HG02588 (cell line): ENCODE measurements around the gene ELMOD1.

Experiments used
- ATAC-seq: cut with Tn5 transposase; IDR thresholded peaks from one replicate; pipeline ENCODE4 v1.9.1; 2021; ENCODE audit warnings: mild to moderate bottlenecking, moderate library complexity; ENCODE audit not compliant: unreplicated experiment

Gene ELMOD1

GRCh38 chr11:107713009-107713408 lies 122.1 kb downstream of the ELMOD1 start:
- no peak for ATAC-seq
